Esophagus squamous epithelium (tissue), 5 donors: ENCODE measurements around the gene NF2. TPM values are rescaled to one million over a fixed set of nuclear protein-coding genes. Genes with fewer than 3 reads are reported as not detected.
A peak's percentile ranks its signal among the peaks of the same experiment; 100 is the strongest.

ENCODE experiments used
- DNase-seq: peaks from one replicate; lab custom pipeline; 2025; lab: John Stamatoyannopoulos, UW
- H3K27ac ChIP-seq, 4 donors: fragments of 200-600 bp; sonication (generic); one replicate each; pipeline ENCODE4 v1.5.1; 2016 to 2019; ENCODE audit warnings: mild to moderate bottlenecking in 1 of 4
- H3K27me3 ChIP-seq, 4 donors: fragments of 200-600 bp; sonication (generic); 1 replicate in 3 of 4; 2 replicates in 1 of 4; pipeline versions ENCODE4 v1.5.1 to v1.6.0; 2017 to 2021; ENCODE audit warnings: antibody characterized with exemption in 1 of 4
- H3K36me3 ChIP-seq, 3 donors: fragments of 200-600 bp; sonication (generic); one replicate each; pipeline ENCODE4 v1.5.1; 2016 to 2019
- H3K4me1 ChIP-seq, 3 donors: fragments of 200-600 bp; sonication (generic); one replicate each; pipeline ENCODE4 v1.5.1; 2017 to 2019
- H3K4me3 ChIP-seq, 4 donors: fragments of 200-600 bp; sonication (generic); 1 replicate in 3 of 4; 2 replicates in 1 of 4; pipeline ENCODE4 v1.5.1; 2016 to 2019; ENCODE audit warnings: mild to moderate bottlenecking in 2 of 4, moderate library complexity in 1 of 4
- H3K9me3 ChIP-seq, 3 donors: fragments of 200-600 bp; sonication (generic); one replicate each; pipeline ENCODE4 v1.5.1; 2016 to 2019
- POLR2A ChIP-seq, 4 donors: fragments of 450-650 bp; IDR thresholded peaks; one replicate each; pipeline ENCODE4 v1.6.1; 2017; ENCODE audit warnings: antibody characterized with exemption in 4 of 4, mild to moderate bottlenecking in 4 of 4, moderate library complexity in 3 of 4
- WGBS, 2 donors: methylation state at CpG; one replicate each; pipeline ENCODE4 v1.1.5; 2018; 5-methylcytosine and 5-hydroxymethylcytosine counted together
- intact Hi-C: fragments of 100-400 bp; cut with DNase I; formaldehyde crosslinking; loops from one replicate; pipeline ENCODE4 v1.15.0; 2022
- small RNA-seq, 4 donors: library from RNA; depleted of rRNA; stranded (forward); fragments of <200 nt; gene quantifications; one replicate each; pipeline ENCODE3, GENCODE V24; 2016
- total RNA-seq, 4 donors: library from RNA; depleted of rRNA; stranded (reverse); fragments of >200 nt; gene quantifications; one replicate each; pipeline ENCODE4 v1.1.0, GENCODE V29; 2016
- TF ChIP-seq, protein P1 (sequence below), 6 experiments: fragments of 450-650 bp in 4 of 6; fragments of 200-600 bp in 2 of 6; sonication (generic) in 2 of 6; IDR thresholded peaks; one replicate each; pipeline ENCODE4 v1.5.1; 2016 to 2019; ENCODE audit warnings: antibody characterized with exemption in 6 of 6, mild to moderate bottlenecking in 4 of 6, moderate library complexity in 4 of 6
- donor health status: DM: yes; HTN: yes; CAD: no.

NF2 gene
- total RNA-seq, 4 donors from 2014 or later: 25.8 to 45.3 (median 34.1) TPM

DNA sequence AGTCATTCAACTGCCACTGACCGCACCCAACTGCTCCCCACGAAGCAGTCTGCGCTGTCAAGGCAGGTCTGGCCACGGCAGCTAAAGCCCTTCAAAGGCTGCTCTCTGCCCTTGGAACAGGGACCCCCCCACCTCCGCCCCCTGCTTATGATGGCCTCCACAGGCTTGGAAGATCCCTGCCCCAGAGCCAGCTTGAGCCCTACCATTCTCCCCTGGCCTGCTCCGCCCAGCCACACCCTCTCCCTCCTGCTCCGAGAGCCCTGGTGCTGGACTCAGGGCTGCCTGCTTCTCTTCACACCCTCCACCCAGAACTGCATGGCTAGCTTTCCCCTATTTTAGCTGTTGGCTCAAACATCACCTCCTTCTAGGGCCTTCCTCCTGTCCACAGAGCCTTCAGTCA lies 144.4 kb downstream of the NF2 start:
- 67 to 90% methylated on average over 2 to 6 of the region's 7 CpGs for WGBS, 2 donors
- H3K36me3 ChIP-seq: peaks cover 3 to 43% (median 5%) of the 10 kb centered on the region in 3 donors
- DNase-seq: no peak

More for the DNA sequence above, 144.4 kb downstream of the NF2 start:
- Histone ChIP-seq H3K4me1 (peaks cover 0 to 52% (median 12%) of the 10 kb centered on the region in 3 donors), H3K27ac (peak overlapping the region; percentile 44 to 64 (median 58)), H3K4me3 (no peak overlapping the region), H3K9me3 (no peaks in the 10 kb centered on the region), H3K27me3 (no peaks in the 10 kb centered on the region)
- intact Hi-C loops: no loop called here
- TF ChIP-seq, protein P1, sequence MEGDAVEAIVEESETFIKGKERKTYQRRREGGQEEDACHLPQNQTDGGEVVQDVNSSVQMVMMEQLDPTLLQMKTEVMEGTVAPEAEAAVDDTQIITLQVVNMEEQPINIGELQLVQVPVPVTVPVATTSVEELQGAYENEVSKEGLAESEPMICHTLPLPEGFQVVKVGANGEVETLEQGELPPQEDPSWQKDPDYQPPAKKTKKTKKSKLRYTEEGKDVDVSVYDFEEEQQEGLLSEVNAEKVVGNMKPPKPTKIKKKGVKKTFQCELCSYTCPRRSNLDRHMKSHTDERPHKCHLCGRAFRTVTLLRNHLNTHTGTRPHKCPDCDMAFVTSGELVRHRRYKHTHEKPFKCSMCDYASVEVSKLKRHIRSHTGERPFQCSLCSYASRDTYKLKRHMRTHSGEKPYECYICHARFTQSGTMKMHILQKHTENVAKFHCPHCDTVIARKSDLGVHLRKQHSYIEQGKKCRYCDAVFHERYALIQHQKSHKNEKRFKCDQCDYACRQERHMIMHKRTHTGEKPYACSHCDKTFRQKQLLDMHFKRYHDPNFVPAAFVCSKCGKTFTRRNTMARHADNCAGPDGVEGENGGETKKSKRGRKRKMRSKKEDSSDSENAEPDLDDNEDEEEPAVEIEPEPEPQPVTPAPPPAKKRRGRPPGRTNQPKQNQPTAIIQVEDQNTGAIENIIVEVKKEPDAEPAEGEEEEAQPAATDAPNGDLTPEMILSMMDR (IDR thresholded peaks at IDR 0.05): no peak
- TF ChIP-seq POLR2A (IDR thresholded peaks at IDR 0.05): no peak

Small RNA genes within 50 kb of the gene (small RNA-seq; reads per million reads assigned to genes)
- gene AC004882.2: 0 reads per million in 4 donors

Other genes with a start within 250 kb of the NF2 start
- gene AP1B1, start 215.1 kb upstream of the NF2 start, total RNA-seq: 100 to 1,000 TPM in 2 of 4 donors, 10 to 100 TPM in 2; 63.5 to 144 (median 95.4) TPM
- not detected for gene RFPL1, start 165.1 kb upstream of the NF2 start, total RNA-seq
- gene NEFH, start 123.4 kb upstream of the NF2 start, total RNA-seq: under 1 TPM in 2 of 4 donors, not detected in 2; 0.44 to 0.95 TPM
- gene THOC5, start 49.9 kb upstream of the NF2 start, total RNA-seq: 10 to 100 TPM; 17.5 to 32.0 (median 25.6) TPM
- gene NIPSNAP1, start 22.5 kb upstream of the NF2 start, total RNA-seq: 10 to 100 TPM; 10.5 to 34.9 (median 19.5) TPM
- under 1 TPM in 1 of 4 donors, not detected in 3; 0.13 TPM for gene CABP7, start 116.4 kb downstream of the NF2 start, total RNA-seq
- gene ZMAT5, start 163.4 kb downstream of the NF2 start, total RNA-seq: 10 to 100 TPM; 10.1 to 43.8 (median 18.1) TPM
- gene UQCR10, start 163.7 kb downstream of the NF2 start, total RNA-seq: 10 to 100 TPM; 50.7 to 94.8 (median 65.0) TPM
- gene ASCC2, start 234.6 kb downstream of the NF2 start, total RNA-seq: 10 to 100 TPM; 47.5 to 99.7 (median 57.8) TPM